Activated B cell treated with CpG ODN at 0.5 μM for 24 hours (primary cell): ENCODE results near the gene VAV2. TPM values are rescaled to one million over a fixed set of nuclear protein-coding genes. Genes with fewer than 3 reads are reported as not detected.
A peak's percentile ranks its signal among the peaks of the same experiment; 100 is the strongest.

Experiments used
- ATAC-seq: fragments of 200-7000 bp; cut with Tn5 transposase; one replicate; pipeline ENCODE4 v1.10.0; 2021; ENCODE audit warnings: low read depth, mild to moderate bottlenecking, moderate library complexity
- CTCF ChIA-PET: fragments of 350-600 bp; sonication (Branson Sonifier 250); formaldehyde crosslinking; loops from one replicate; lab custom pipeline; 2021; ENCODE audit warnings: antibody characterized with exemption; lab: Charles Lee
- POLR2A ChIA-PET: fragments of 350-600 bp; sonication (Branson Sonifier 250); formaldehyde crosslinking; loops from one replicate; lab custom pipeline; 2021; ENCODE audit warnings: antibody characterized with exemption; lab: Charles Lee
- DNase-seq: peaks from one replicate; pipeline ENCODE4 v3.0.0; 2022
- H3K27ac Mint-ChIP-seq: one replicate; pipeline ENCODE4 v1.8.0; 2020; ENCODE audit warnings: mixed read lengths
- H3K27me3 Mint-ChIP-seq: one replicate; pipeline ENCODE4 v1.8.0; 2021; ENCODE audit warnings: mixed read lengths
- H3K36me3 Mint-ChIP-seq: one replicate; pipeline ENCODE4 v1.8.0; 2021; ENCODE audit warnings: low read depth, mixed read lengths
- H3K4me1 Mint-ChIP-seq: one replicate; pipeline ENCODE4 v1.8.0; 2021; ENCODE audit warnings: mixed read lengths
- H3K4me3 Mint-ChIP-seq: one replicate; pipeline ENCODE4 v1.8.0; 2020; ENCODE audit warnings: mild to moderate bottlenecking, mixed read lengths
- H3K9me3 Mint-ChIP-seq: one replicate; pipeline ENCODE4 v1.8.0; 2020; ENCODE audit warnings: mixed read lengths
- intact Hi-C: fragments of 100-400 bp; cut with micrococcal nuclease; formaldehyde crosslinking; loops from one replicate; pipeline ENCODE4 v1.15.1; 2024
- total RNA-seq: library from RNA; stranded (reverse); gene quantifications from 2 replicates; pipeline ENCODE4 v1.2.3, GENCODE V29; 2022
- TF ChIP-seq, protein P1 (sequence below): fragments of 200-600 bp; IDR thresholded peaks from one replicate; pipeline ENCODE4 v1.8.0; 2022; ENCODE audit warnings: antibody characterized with exemption, mild to moderate bottlenecking

Gene VAV2
- total RNA-seq, 1 donor from 2014 or later: 99.6 TPM

DNA sequence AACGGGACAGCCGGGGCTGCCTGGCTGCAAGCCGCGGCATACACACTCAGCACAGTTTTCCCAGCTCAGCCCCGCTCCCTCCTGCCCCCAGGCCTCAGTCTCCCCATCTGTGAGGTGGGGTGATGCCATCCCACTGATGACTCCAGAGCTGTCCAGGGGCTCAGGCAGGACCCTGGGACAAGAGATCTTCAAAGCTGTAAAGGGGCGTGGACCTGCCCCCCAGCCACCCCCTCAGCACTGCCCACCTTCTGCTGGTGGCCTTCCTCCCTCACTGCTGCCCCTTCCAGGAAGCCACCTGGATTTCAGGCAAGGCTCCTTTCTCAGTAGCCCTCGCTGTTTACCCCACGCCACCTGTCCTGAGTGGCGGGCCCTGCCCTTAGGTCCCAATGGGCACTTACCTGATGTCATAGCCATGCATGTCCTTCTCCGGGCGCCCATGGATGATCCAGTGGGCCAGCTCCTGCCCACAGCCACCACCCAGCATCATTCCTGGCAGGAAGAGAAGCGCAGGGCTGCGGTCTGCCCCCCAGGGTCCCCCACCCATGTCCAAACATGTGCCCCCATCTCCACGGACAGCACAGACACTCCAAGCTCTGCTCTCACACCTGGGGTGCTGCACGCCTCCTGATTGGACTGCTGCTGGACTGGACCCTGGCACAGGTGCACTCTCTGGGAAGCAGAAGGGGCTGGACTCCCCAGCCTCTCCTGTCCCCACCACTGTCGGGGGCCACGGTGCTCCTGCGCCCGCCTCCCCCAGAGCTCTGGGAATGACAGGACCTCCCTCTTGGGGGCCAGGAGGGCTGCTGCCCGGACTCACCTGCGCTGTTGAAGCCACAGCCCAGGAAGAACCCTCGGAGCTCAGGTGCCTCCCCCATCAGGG, 279.7 kb downstream of the VAV2 start:
- ChIA-PET CTCF (no interaction called here), POLR2A (no interaction called here)
- no peaks in the 10 kb centered on the region for H3K9me3 Mint-ChIP-seq
- H3K36me3 Mint-ChIP-seq: no peaks in the 10 kb centered on the region
- ATAC-seq (no peak), DNase-seq (peak; percentile 12)
- H3K4me1 Mint-ChIP-seq: peaks cover 21% of the 10 kb centered on the region
- H3K27ac Mint-ChIP-seq: no peak overlapping the region
- intact Hi-C loops: no loop called here
- H3K27me3 Mint-ChIP-seq: peaks cover 22% of the 10 kb centered on the region
- H3K4me3 Mint-ChIP-seq: no peak overlapping the region
- TF ChIP-seq, protein P1, sequence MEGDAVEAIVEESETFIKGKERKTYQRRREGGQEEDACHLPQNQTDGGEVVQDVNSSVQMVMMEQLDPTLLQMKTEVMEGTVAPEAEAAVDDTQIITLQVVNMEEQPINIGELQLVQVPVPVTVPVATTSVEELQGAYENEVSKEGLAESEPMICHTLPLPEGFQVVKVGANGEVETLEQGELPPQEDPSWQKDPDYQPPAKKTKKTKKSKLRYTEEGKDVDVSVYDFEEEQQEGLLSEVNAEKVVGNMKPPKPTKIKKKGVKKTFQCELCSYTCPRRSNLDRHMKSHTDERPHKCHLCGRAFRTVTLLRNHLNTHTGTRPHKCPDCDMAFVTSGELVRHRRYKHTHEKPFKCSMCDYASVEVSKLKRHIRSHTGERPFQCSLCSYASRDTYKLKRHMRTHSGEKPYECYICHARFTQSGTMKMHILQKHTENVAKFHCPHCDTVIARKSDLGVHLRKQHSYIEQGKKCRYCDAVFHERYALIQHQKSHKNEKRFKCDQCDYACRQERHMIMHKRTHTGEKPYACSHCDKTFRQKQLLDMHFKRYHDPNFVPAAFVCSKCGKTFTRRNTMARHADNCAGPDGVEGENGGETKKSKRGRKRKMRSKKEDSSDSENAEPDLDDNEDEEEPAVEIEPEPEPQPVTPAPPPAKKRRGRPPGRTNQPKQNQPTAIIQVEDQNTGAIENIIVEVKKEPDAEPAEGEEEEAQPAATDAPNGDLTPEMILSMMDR: no peak

Other genes starting within 250 kb of the VAV2 start
- gene BRD3OS, start 33.2 kb upstream of the VAV2 start, total RNA-seq: 17.3 and 19.3 TPM in 2 replicates
- 17.0 and 18.3 TPM in 2 replicates for gene BRD3, start 75.7 kb upstream of the VAV2 start, total RNA-seq
- gene WDR5, start 143.8 kb upstream of the VAV2 start, total RNA-seq: 20.8 and 22.4 TPM in 2 replicates
- gene RNU6ATAC, start 172.2 kb upstream of the VAV2 start, total RNA-seq: 86.6 and 120 TPM in 2 replicates